Measurements from ENCODE around the gene PPP2R3A.

Gene PPP2R3A

GRCh38 chr3:136196064-136196400, 230.5 kb downstream of the PPP2R3A start, which contains the start of gene MSL2:
TSS of gene MSL2 (minus strand) at chr3:136196335. CDS start at chr3:136195113, 1,222 bp downstream.
- H4K20me1 ChIP-seq (ENCODE audit: insufficient read depth, low read length) = peaks cover 33% of the 10 kb centered on the region
- H3K79me2 ChIP-seq (ENCODE audit: low read length) = peaks cover 54% of the 10 kb centered on the region
- no peaks in the 10 kb centered on the region for H3K9me2 ChIP-seq (replicated peaks; ENCODE audit: insufficient read depth, low read length)
- peak within 1 kb of the TSS; percentile 76 for H3K4me3 ChIP-seq (ENCODE audit: low read length)
- no peak for DNase-seq
- H3F3A ChIP-seq (ENCODE audit: insufficient read depth, low read length) = peaks cover 62% of the 10 kb centered on the region
- peak within 1 kb of the TSS; percentile 98 for H3K27ac ChIP-seq (ENCODE audit: low read length)
- H3K9me3 ChIP-seq (replicated peaks; ENCODE audit: insufficient read depth, low read length) = no peaks in the 10 kb centered on the region
- no peaks in the 10 kb centered on the region for H3K27me3 ChIP-seq (replicated peaks; ENCODE audit: insufficient read depth, low read length)
- no peak for TF ChIP-seq EZH2phosphoT487 (IDR thresholded peaks at IDR 0.05; ENCODE audit: low read length)
- no peak for TF ChIP-seq EZH2 (optimal IDR thresholded peaks at IDR 0.05; ENCODE audit: low read depth, low read length)
- no peak for TF ChIP-seq CTCF (IDR thresholded peaks at IDR 0.05; ENCODE audit: low read length)
- H3K9ac ChIP-seq (ENCODE audit: low read length) = peak within 1 kb of the TSS; percentile 96
- H3K4me1 ChIP-seq (ENCODE audit: low read length) = peaks cover 6% of the 10 kb centered on the region
- H3K4me2 ChIP-seq (ENCODE audit: low read depth, low read length) = peak within 1 kb of the TSS; percentile 96
- H2AFZ ChIP-seq (ENCODE audit: low read length) = peak within 1 kb of the TSS; percentile 92
- H3K36me3 ChIP-seq (replicated peaks; ENCODE audit: insufficient read depth, low read length) = no peaks in the 10 kb centered on the region

GRCh38 chr3:136196401-136197158, 231.1 kb downstream of the PPP2R3A start:
- H2AFZ ChIP-seq (ENCODE audit: low read length) = peak overlapping the region; percentile 92

GRCh38 chr3:136197159-136197793, 231.7 kb downstream of the PPP2R3A start:
- H3F3A ChIP-seq (ENCODE audit: insufficient read depth, low read length) = peaks cover 55% of the 10 kb centered on the region
- H4K20me1 ChIP-seq (ENCODE audit: insufficient read depth, low read length) = peaks cover 22% of the 10 kb centered on the region
- H3K4me1 ChIP-seq (ENCODE audit: low read length) = peaks cover 6% of the 10 kb centered on the region
- H3K9me2 ChIP-seq (replicated peaks; ENCODE audit: insufficient read depth, low read length) = no peaks in the 10 kb centered on the region
- H3K9me3 ChIP-seq (replicated peaks; ENCODE audit: insufficient read depth, low read length) = no peaks in the 10 kb centered on the region
- TF ChIP-seq CTCF (IDR thresholded peaks at IDR 0.05; ENCODE audit: low read length) (no peak), EZH2 (optimal IDR thresholded peaks at IDR 0.05; ENCODE audit: low read depth, low read length) (no peak), EZH2phosphoT487 (IDR thresholded peaks at IDR 0.05; ENCODE audit: low read length) (no peak)
- no peaks in the 10 kb centered on the region for H3K27me3 ChIP-seq (replicated peaks; ENCODE audit: insufficient read depth, low read length)
- H3K79me2 ChIP-seq (ENCODE audit: low read length) = peaks cover 42% of the 10 kb centered on the region
- H3K4me3 ChIP-seq (ENCODE audit: low read length) = peak overlapping the region; percentile 76
- H3K27ac ChIP-seq (ENCODE audit: low read length) = peak overlapping the region; percentile 98
- H3K9ac ChIP-seq (ENCODE audit: low read length) = peak overlapping the region; percentile 96
- peak overlapping the region; percentile 96 for H3K4me2 ChIP-seq (ENCODE audit: low read depth, low read length)
- peak; percentile 32 for DNase-seq
- H2AFZ ChIP-seq (ENCODE audit: low read length) = peak overlapping the region; percentile 92
- H3K36me3 ChIP-seq (replicated peaks; ENCODE audit: insufficient read depth, low read length) = no peaks in the 10 kb centered on the region

More at GRCh38 chr3:136196401-136197158, 231.1 kb downstream of the PPP2R3A start:
- Histone ChIP-seq H3K4me2 (ENCODE audit: low read depth, low read length) (peak overlapping the region; percentile 96), H3K9me3 (replicated peaks; ENCODE audit: insufficient read depth, low read length) (no peaks in the 10 kb centered on the region), H4K20me1 (ENCODE audit: insufficient read depth, low read length) (peaks cover 29% of the 10 kb centered on the region), H3K27me3 (replicated peaks; ENCODE audit: insufficient read depth, low read length) (no peaks in the 10 kb centered on the region), H3K79me2 (ENCODE audit: low read length) (peaks cover 49% of the 10 kb centered on the region), H3K9me2 (replicated peaks; ENCODE audit: insufficient read depth, low read length) (no peaks in the 10 kb centered on the region), H3K9ac (ENCODE audit: low read length) (peak overlapping the region; percentile 96), H3K27ac (ENCODE audit: low read length) (peak overlapping the region; percentile 98), H3F3A (ENCODE audit: insufficient read depth, low read length) (peaks cover 61% of the 10 kb centered on the region), H3K4me1 (ENCODE audit: low read length) (peaks cover 6% of the 10 kb centered on the region), H3K4me3 (ENCODE audit: low read length) (peak overlapping the region; percentile 76), H3K36me3 (replicated peaks; ENCODE audit: insufficient read depth, low read length) (no peaks in the 10 kb centered on the region)
- TF ChIP-seq EZH2 (optimal IDR thresholded peaks at IDR 0.05; ENCODE audit: low read depth, low read length) = no peak
- no peak for TF ChIP-seq EZH2phosphoT487 (IDR thresholded peaks at IDR 0.05; ENCODE audit: low read length)
- TF ChIP-seq CTCF (IDR thresholded peaks at IDR 0.05; ENCODE audit: low read length) = no peak
- DNase-seq = peak; percentile 99
